ENCODE results near the gene SKP2.

The SKP2 gene

GRCh38 chr5:36227046-36227445, 75.1 kb downstream of the SKP2 start:
- no peak for TF ChIP-seq NFIC (IDR thresholded peaks at IDR 0.05)
- no peak for TF ChIP-seq TAF1 (IDR thresholded peaks at IDR 0.05; ENCODE audit: low read depth)
- no peak for TF ChIP-seq ZBTB7A (IDR thresholded peaks at IDR 0.05; ENCODE audit: low read depth)
- TF ChIP-seq REST (IDR thresholded peaks at IDR 0.05; ENCODE audit: low read depth) = no peak
- no peak for TF ChIP-seq FOXM1 (IDR thresholded peaks at IDR 0.05; ENCODE audit: borderline replicate concordance, low read depth)
- no peak for TF ChIP-seq MAX (IDR thresholded peaks at IDR 0.05)
- no peak for TF ChIP-seq TCF12 (IDR thresholded peaks at IDR 0.05; ENCODE audit: low read depth)
- TF ChIP-seq YY1 (IDR thresholded peaks at IDR 0.05; ENCODE audit: low read depth) = no peak
- no peak for TF ChIP-seq CREB1 (IDR thresholded peaks at IDR 0.05; ENCODE audit: low read depth)
- no peak for TF ChIP-seq EP300 (IDR thresholded peaks at IDR 0.05; ENCODE audit: borderline replicate concordance)
- TF ChIP-seq USF1 (IDR thresholded peaks at IDR 0.05) = no peak
- TF ChIP-seq TEAD4 (IDR thresholded peaks at IDR 0.05) = no peak
- TF ChIP-seq CEBPB (IDR thresholded peaks at IDR 0.05) = no peak

GRCh38 chr5:36228505-36228904, 76.6 kb downstream of the SKP2 start:
- TF ChIP-seq YY1 (IDR thresholded peaks at IDR 0.05; ENCODE audit: low read depth) = no peak
- TF ChIP-seq RAD21 (IDR thresholded peaks at IDR 0.05; ENCODE audit: low read depth) = no peak
- no peak for TF ChIP-seq FOXM1 (IDR thresholded peaks at IDR 0.05; ENCODE audit: borderline replicate concordance, low read depth)
- no peak for TF ChIP-seq NFIC (IDR thresholded peaks at IDR 0.05)
- TF ChIP-seq EGR1 (IDR thresholded peaks at IDR 0.05) = no peak
- TF ChIP-seq TCF12 (IDR thresholded peaks at IDR 0.05; ENCODE audit: low read depth) = no peak
- TF ChIP-seq MAX (IDR thresholded peaks at IDR 0.05) = no peak
- TF ChIP-seq TAF1 (IDR thresholded peaks at IDR 0.05; ENCODE audit: low read depth) = no peak
- no peak for TF ChIP-seq ZBTB7A (IDR thresholded peaks at IDR 0.05; ENCODE audit: low read depth)
- TF ChIP-seq CEBPB (IDR thresholded peaks at IDR 0.05) = no peak
- no peak for TF ChIP-seq EP300 (IDR thresholded peaks at IDR 0.05; ENCODE audit: borderline replicate concordance)
- no peak for TF ChIP-seq TEAD4 (IDR thresholded peaks at IDR 0.05)
- TF ChIP-seq USF1 (IDR thresholded peaks at IDR 0.05) = no peak

GRCh38 chr5:36230151-36230790, 78.4 kb downstream of the SKP2 start:
- TF ChIP-seq YY1 (IDR thresholded peaks at IDR 0.05; ENCODE audit: low read depth) (no peak), EP300 (IDR thresholded peaks at IDR 0.05; ENCODE audit: borderline replicate concordance) (no peak), NFIC (IDR thresholded peaks at IDR 0.05) (no peak), MAX (IDR thresholded peaks at IDR 0.05) (no peak), CEBPB (IDR thresholded peaks at IDR 0.05) (no peak), TAF1 (IDR thresholded peaks at IDR 0.05; ENCODE audit: low read depth) (no peak), ZBTB7A (IDR thresholded peaks at IDR 0.05; ENCODE audit: low read depth) (no peak), USF1 (IDR thresholded peaks at IDR 0.05) (no peak), FOXM1 (IDR thresholded peaks at IDR 0.05; ENCODE audit: borderline replicate concordance, low read depth) (no peak), EGR1 (IDR thresholded peaks at IDR 0.05) (no peak), REST (IDR thresholded peaks at IDR 0.05; ENCODE audit: low read depth) (no peak), TCF12 (IDR thresholded peaks at IDR 0.05; ENCODE audit: low read depth) (no peak), RAD21 (IDR thresholded peaks at IDR 0.05; ENCODE audit: low read depth) (no peak), TEAD4 (IDR thresholded peaks at IDR 0.05) (no peak), CREB1 (IDR thresholded peaks at IDR 0.05; ENCODE audit: low read depth) (no peak)

GRCh38 chr5:36232533-36232932, 80.6 kb downstream of the SKP2 start:
- TF ChIP-seq YY1 (IDR thresholded peaks at IDR 0.05; ENCODE audit: low read depth) (no peak), EP300 (IDR thresholded peaks at IDR 0.05; ENCODE audit: borderline replicate concordance) (no peak), CEBPB (IDR thresholded peaks at IDR 0.05) (no peak)
